Sciatic nerve (tissue), 2 donors: ENCODE results near the gene MARVELD3. TPM values are rescaled to one million over a fixed set of nuclear protein-coding genes. Genes with fewer than 3 reads are reported as not detected.
A peak's percentile ranks its signal among the peaks of the same experiment; 100 is the strongest.
"Not testable (repeated sequence)": the region's sequence is repeated elsewhere in the genome, so short reads cannot be mapped to it uniquely, and the experiment has no call there.

Experiments used
- ATAC-seq: fragments of 200-7000 bp; cut with Tn5 transposase; one replicate; pipeline ENCODE4 v1.9.1; 2020; ENCODE audit warnings: mild to moderate bottlenecking, moderate library complexity
- DNase-seq: peaks from one replicate; pipeline ENCODE4 v3.0.0-alpha.2; 2020; ENCODE audit warnings: low spot score
- intact Hi-C: fragments of 100-400 bp; cut with DNase I; formaldehyde crosslinking; loops from one replicate; pipeline ENCODE4 v1.14.2; 2022
- total RNA-seq: library from RNA; stranded (reverse); fragmentation: NEBNext Ultra II Directional; extraction: Animal tissue kit (Norgen Biotek cat#: 25700); gene quantifications from one replicate; pipeline ENCODE4 v1.2.1, GENCODE V29; 2021
- donor health status: DM: no; HTN: no; CAD: no.
- donor health status: DM: no; HTN: no; CAD: no.

The MARVELD3 gene
- total RNA-seq, 1 donor from 2014 or later, result 0.36 TPM

DNA sequence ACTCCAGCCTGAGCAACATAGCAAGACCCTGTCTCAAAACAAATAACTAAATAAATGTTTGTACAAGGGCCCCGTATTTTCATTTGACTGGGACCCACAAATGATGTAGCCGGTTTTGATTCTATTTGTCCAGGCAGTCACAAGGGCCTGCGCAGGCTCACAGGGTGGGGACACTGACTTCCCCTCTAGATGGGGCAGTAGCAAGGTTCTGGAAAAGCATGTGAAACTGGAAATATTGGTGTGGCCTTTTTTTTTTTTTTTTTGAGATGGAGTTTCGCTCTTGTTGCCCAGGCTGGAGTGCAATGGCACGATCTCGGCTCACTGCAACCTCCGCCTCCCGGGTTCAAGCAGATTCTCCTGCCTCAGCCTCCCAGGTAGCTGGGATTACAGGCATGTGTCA lies 11.0 kb upstream of the MARVELD3 start:
- ATAC-seq, DNase-seq, intact Hi-C loops: not testable (repeated sequence)

GRCh38 chr16:71618429-71618828 lies 7.6 kb upstream of the MARVELD3 start:
- intact Hi-C loops, result no loop called here
- DNase-seq (no peak), ATAC-seq (no peak)

DNA sequence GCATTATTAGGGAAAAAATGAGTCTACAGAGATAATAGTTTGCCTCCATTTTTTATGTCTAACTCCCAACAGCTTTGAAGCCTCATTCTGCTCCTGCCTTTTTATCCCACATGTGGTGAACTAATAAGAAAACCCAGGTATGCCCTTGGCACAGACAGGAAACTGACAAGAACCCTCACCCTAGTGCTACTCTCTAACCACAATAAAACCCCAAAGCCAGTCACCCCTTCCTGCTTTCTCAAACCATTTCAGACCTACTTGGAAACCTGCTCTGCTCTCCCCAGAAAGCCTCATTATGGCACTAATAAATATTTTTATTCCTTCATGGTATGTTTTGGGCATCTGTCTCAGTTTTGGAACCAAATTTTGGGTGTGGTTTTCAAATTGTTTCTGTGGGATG lies 3.9 kb upstream of the MARVELD3 start:
- DNase-seq (no peak), ATAC-seq (no peak)
- intact Hi-C loops, result no loop called here

DNA sequence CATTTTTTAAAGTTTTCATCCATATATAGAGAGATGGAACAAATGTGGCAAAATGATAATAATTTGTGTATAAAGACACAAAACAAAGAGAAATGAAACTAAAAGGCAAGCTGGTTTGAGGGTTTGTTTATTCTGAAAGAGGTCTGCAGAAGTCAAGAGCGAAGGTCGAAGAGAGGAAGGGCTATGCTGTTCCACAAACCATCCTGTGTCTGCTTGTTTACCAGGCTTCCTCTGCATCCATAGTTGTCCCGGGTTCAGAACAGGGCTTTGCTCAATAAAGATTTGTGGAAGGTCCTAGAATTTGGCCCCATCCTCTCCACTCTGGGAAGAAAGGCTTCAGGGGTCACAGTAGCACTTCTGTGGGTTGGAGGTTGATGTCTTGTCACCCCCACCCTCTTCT lies 2.4 kb upstream of the MARVELD3 start:
- ATAC-seq (no peak), DNase-seq (no peak)
- intact Hi-C loops, result no loop called here

DNA sequence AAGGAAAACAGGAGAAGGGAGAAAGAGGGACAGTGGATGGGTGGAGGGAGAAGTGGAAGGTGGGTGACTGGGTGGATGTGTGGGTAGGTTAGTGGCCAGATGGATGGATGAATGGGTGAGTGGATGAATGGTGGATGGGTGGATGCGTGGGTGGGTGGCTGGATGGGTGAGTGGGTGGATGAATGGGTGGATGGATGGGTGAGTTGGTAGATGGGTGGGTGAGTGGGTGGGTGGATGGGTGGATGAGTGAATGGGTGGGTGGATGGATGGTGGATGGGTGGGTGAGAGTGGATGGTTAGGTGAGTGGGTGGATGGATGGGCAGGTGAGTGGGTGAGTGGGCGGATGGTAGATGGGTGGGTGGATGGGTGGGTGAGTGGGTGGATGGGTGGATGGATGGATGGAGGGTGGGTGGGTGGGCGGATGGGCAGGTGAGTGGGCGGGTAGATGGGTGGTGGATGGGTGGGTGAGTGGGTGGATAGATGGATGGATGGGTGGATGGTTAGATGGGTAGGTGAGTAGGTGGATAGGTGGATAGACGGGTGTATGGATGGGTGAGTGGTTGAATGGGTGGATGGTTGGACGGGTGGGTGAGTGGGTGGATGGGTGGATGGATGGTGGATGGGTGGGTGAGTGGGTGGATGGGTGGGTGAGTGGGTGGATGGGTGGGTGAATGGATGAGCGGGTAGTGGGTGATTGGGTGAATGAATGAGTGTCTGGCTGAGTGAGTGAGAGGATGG lies 702 bp upstream of the MARVELD3 start:
- intact Hi-C loops, result no loop called here
- no peak for ATAC-seq
- DNase-seq, result no peak

GRCh38 chr16:71626858-71627213 lies 852 bp downstream of the MARVELD3 start:
- intact Hi-C loops, result no loop called here
- DNase-seq, result no peak
- peak; percentile 52 for ATAC-seq

DNA sequence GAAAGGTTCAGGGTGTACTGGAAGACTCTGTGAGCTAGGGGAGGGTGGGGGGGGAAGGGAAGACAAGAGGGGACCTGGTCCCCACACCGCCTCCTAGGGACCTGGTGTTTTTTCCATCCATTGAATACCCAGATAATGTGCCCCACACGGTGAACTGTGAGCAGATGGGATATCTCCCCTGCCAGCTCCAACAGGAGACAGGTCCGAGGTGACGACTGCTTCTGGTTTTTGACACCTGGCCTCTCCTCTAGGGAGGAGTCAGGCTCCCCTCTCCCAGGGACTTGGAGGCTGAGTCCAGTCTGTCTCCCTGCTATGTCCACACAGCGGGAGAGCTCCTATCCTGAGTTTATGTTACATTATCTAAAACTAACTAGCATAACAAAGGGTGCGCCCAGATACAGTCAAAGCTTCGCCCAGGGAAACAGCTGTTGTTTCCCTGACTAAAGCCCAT lies 1.8 kb downstream of the MARVELD3 start:
- ATAC-seq (no peak), DNase-seq (no peak)
- intact Hi-C loops, result no loop called here

- ATAC-seq (peak; percentile 69), DNase-seq (no peak)
- intact Hi-C loops, result no loop called here
Measured at GRCh38 chr16:71628810-71629209, 2.8 kb downstream of the MARVELD3 start.

- DNase-seq (no peak), ATAC-seq (no peak)
- intact Hi-C loops, result no loop called here
Measured at GRCh38 chr16:71629278-71630016, 3.5 kb downstream of the MARVELD3 start.

DNA sequence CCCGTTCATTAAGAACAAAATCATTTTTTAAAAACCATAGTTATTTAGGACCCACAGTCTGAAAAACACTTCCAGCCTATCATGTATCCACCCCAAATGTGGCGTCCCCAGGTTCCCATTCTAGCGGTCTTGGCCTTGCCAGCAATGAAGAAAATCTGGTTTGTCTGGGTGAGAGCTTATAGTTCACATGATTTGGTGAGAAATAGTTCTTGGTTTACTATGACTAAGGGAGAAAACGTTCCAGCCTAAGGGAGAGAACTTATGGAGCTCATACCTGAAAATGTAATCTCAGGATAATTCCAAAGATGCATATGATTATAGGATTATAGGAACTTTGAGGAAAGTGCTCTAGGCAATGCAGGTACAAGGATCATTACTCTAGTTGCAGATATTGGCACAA lies 4.8 kb downstream of the MARVELD3 start:
- ATAC-seq, result no peak
- no peak for DNase-seq
- intact Hi-C loops, result no loop called here

GRCh38 chr16:71631776-71632175 lies 5.8 kb downstream of the MARVELD3 start:
- intact Hi-C loops, result no loop called here
- no peak for DNase-seq
- ATAC-seq, result no peak

- no peak for DNase-seq
- no peak for ATAC-seq
- intact Hi-C loops, result no loop called here
Measured at GRCh38 chr16:71635632-71636031, 9.6 kb downstream of the MARVELD3 start.

GRCh38 chr16:71637398-71637797 lies 11.4 kb downstream of the MARVELD3 start:
- intact Hi-C loops, result no loop called here
- DNase-seq (no peak), ATAC-seq (no peak)

DNA sequence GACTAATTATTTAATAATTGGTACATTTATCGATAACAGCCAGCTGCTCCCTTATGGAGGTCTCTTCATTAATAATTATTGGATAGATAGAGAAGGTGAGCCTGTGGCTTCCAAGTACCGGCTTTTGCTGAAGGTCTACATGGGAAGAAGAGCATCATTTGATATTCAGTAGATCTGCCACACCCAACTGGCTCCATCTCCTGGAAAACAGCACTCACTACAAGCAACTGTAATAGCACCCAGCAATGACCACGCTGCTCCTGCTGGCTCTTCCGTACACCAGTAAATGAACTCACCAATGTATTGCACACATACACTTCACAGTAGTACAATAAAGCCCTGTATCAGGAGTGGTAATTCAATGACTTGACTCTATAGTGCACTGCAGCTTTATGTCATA lies 19.5 kb downstream of the MARVELD3 start:
- DNase-seq, result no peak
- ATAC-seq, result no peak
- intact Hi-C loops, result no loop called here

GRCh38 chr16:71647391-71647790 lies 21.4 kb downstream of the MARVELD3 start:
- ATAC-seq (no peak), DNase-seq (no peak)
- intact Hi-C loops, result no loop called here

DNA sequence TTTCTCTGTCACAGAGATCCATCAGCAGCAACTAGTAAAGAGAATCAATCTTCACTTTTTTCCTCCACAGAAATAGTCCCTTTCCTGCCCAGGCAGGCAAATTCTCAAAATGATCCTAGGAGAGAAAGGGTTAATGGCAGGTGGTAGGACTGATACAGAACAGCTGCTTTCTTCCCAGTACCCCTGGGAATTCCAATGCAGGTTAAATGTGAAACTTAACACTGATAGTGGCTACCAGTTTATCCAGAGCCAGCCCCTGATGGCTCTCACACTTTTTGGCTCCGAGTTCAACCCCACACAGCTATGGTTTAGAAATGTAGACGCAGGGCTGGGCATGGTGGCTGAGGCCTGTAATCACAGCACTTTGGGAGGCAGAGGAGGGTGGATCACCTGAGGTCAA lies 22.2 kb downstream of the MARVELD3 start:
- ATAC-seq (no peak), DNase-seq (no peak)
- intact Hi-C loops, result no loop called here

- ATAC-seq (no peak), DNase-seq (no peak)
- intact Hi-C loops, result no loop called here
Measured at GRCh38 chr16:71648921-71649320, 22.9 kb downstream of the MARVELD3 start.

GRCh38 chr16:71649704-71650103 lies 23.7 kb downstream of the MARVELD3 start:
- ATAC-seq (no peak), DNase-seq (no peak)
- intact Hi-C loops, result no loop called here

DNA sequence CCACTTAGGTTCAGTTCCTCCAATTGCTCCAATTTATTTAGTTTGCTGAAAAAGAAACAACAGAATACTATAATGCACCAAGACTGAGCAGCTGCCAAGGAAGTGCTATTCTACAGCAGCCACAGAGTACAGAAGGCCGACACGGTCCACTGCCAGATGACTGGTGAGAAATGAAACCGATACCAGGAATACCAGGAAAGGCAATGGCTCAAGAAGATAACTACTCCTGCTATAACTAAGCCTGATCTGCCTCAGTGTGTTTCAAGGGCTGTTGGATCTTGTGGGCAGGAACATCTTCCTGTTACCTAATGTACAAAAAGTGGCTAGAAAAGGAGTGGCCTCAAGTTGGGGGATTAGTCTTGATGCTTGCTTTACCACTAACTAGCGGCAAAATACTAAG lies 32.8 kb downstream of the MARVELD3 start:
- DNase-seq (no peak), ATAC-seq (no peak)
- intact Hi-C loops, result no loop called here

DNA sequence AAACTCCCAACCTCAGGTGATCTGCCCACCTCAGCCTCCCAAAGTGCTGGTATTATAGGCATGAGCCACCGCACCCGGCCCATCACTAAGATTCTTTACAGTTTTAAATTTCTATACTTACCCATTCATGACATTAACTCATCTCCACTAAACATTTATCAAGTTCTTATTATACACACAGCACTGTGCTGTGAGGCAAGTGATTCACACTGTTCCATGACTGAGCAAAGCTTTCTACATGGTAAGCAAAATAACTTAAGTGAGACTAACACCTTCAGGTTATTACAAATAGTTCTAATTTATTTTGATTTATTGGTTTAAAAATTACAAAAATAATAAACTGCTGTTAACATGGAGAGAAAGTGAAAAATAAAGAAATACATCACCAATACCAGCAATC lies 33.5 kb downstream of the MARVELD3 start:
- no peak for ATAC-seq
- intact Hi-C loops, result no loop called here
- DNase-seq, result no peak

GRCh38 chr16:71666264-71666663 lies 40.3 kb downstream of the MARVELD3 start:
- no peak for DNase-seq
- intact Hi-C loops, result no loop called here
- ATAC-seq, result no peak
